MM.1S (cell line): ENCODE data around the gene KIRREL2.

Experiments used
- CTCF ChIP-seq: fragments of 300-600 bp; sonication (generic); IDR thresholded peaks from 2 replicates; pipeline ENCODE4 v1.5.1; 2016; ENCODE audit warnings: antibody characterized with exemption, low read length, mixed read lengths
- EZH2 ChIP-seq: fragments of 300-600 bp; sonication (generic); optimal IDR thresholded peaks from 2 replicates; pipeline ENCODE3; 2017; ENCODE audit warnings: low read depth, mild to moderate bottlenecking, antibody characterized with exemption, low read length, mixed read lengths
- EZH2phosphoT487 ChIP-seq: fragments of 300-600 bp; sonication (generic); IDR thresholded peaks from 2 replicates; pipeline ENCODE4 v1.6.1; 2018; ENCODE audit warnings: antibody characterized with exemption, low read length

- TF ChIP-seq CTCF (no peak), EZH2phosphoT487 (no peak), EZH2 (no peak)
Observed at GRCh38 chr19:35871611-35872010, 14.9 kb downstream of the KIRREL2 start.
